ENCODE measurements around the gene OARD1.
"Not testable (repeated sequence)": the region's sequence is repeated elsewhere in the genome, so short reads cannot be mapped to it uniquely, and the experiment has no call there.

Gene OARD1, protein sequence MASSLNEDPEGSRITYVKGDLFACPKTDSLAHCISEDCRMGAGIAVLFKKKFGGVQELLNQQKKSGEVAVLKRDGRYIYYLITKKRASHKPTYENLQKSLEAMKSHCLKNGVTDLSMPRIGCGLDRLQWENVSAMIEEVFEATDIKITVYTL

GRCh38 chr6:41071923-41072835 is at the start of gene OARD1:
Gene OARD1, minus strand, starts transcription at chr6:41072356. Its CDS starts 722 bp downstream, at chr6:41071634.
- Histone ChIP-seq H3K9me3 (ENCODE audit: control insufficient read depth in 1 of 2, low read length in 2 of 2) (no peaks in the 10 kb centered on the region), H3K9ac (ENCODE audit: low read depth in 1 of 2, low read length in 2 of 2) (peak within 1 kb of the TSS; percentile 97 to 98), H3K4me3 (ENCODE audit: low read depth in 1 of 2, low read length in 2 of 2) (peak within 1 kb of the TSS; percentile 89 to 91), H3K27ac (ENCODE audit: low read depth, low read length) (peak within 1 kb of the TSS; percentile 100), H3K4me1 (ENCODE audit: control insufficient read depth in 1 of 2, insufficient read depth in 2 of 2, low read length in 2 of 2) (peaks cover 29 to 42% of the 10 kb centered on the region in 2 donors), H3K36me3 (ENCODE audit: control insufficient read depth in 1 of 2, insufficient read depth in 2 of 2, low read length in 2 of 2) (peaks cover 4 to 20% of the 10 kb centered on the region in 2 donors), H3K27me3 (ENCODE audit: control insufficient read depth in 1 of 2, insufficient read depth in 2 of 2, low read length in 2 of 2) (no peaks in the 10 kb centered on the region)

- Histone ChIP-seq H3K9ac (ENCODE audit: low read depth in 1 of 2, low read length in 2 of 2) (no peak overlapping the region), H3K4me1 (ENCODE audit: control insufficient read depth in 1 of 2, insufficient read depth in 2 of 2, low read length in 2 of 2) (no peaks in the 10 kb centered on the region), H3K36me3 (ENCODE audit: control insufficient read depth in 1 of 2, insufficient read depth in 2 of 2, low read length in 2 of 2) (no peaks in the 10 kb centered on the region), H3K9me3 (ENCODE audit: control insufficient read depth in 1 of 2, low read length in 2 of 2) (no peaks in the 10 kb centered on the region), H3K27ac (ENCODE audit: low read depth, low read length) (no peak overlapping the region), H3K4me3 (ENCODE audit: low read depth in 1 of 2, low read length in 2 of 2) (no peak overlapping the region), H3K27me3 (ENCODE audit: control insufficient read depth in 1 of 2, insufficient read depth in 2 of 2, low read length in 2 of 2) (no peaks in the 10 kb centered on the region)
These were observed 47.9 kb upstream of the OARD1 start for GRCh38 chr6:41120058-41120457.

GRCh38 chr6:41119508-41119907 is 47.4 kb upstream of the OARD1 start:
- Histone ChIP-seq H3K36me3 (ENCODE audit: control insufficient read depth in 1 of 2, insufficient read depth in 2 of 2, low read length in 2 of 2) (no peaks in the 10 kb centered on the region), H3K27ac (ENCODE audit: low read depth, low read length) (no peak overlapping the region), H3K4me1 (ENCODE audit: control insufficient read depth in 1 of 2, insufficient read depth in 2 of 2, low read length in 2 of 2) (no peaks in the 10 kb centered on the region), H3K9ac (ENCODE audit: low read depth in 1 of 2, low read length in 2 of 2) (no peak overlapping the region), H3K27me3 (ENCODE audit: control insufficient read depth in 1 of 2, insufficient read depth in 2 of 2, low read length in 2 of 2) (no peaks in the 10 kb centered on the region), H3K9me3 (ENCODE audit: control insufficient read depth in 1 of 2, low read length in 2 of 2) (no peaks in the 10 kb centered on the region), H3K4me3 (ENCODE audit: low read depth in 1 of 2, low read length in 2 of 2) (no peak overlapping the region)

- H3K4me3 ChIP-seq (ENCODE audit: low read depth in 1 of 2, low read length in 2 of 2); H3K36me3 ChIP-seq (ENCODE audit: control insufficient read depth in 1 of 2, insufficient read depth in 2 of 2, low read length in 2 of 2); H3K27ac ChIP-seq (ENCODE audit: low read depth, low read length); H3K9me3 ChIP-seq (ENCODE audit: control insufficient read depth in 1 of 2, low read length in 2 of 2); H3K9ac ChIP-seq (ENCODE audit: low read depth in 1 of 2, low read length in 2 of 2); H3K4me1 ChIP-seq (ENCODE audit: control insufficient read depth in 1 of 2, insufficient read depth in 2 of 2, low read length in 2 of 2); H3K27me3 ChIP-seq (ENCODE audit: control insufficient read depth in 1 of 2, insufficient read depth in 2 of 2, low read length in 2 of 2): not testable (repeated sequence)
These were observed 42.9 kb upstream of the OARD1 start for GRCh38 chr6:41115027-41115426.

DNA sequence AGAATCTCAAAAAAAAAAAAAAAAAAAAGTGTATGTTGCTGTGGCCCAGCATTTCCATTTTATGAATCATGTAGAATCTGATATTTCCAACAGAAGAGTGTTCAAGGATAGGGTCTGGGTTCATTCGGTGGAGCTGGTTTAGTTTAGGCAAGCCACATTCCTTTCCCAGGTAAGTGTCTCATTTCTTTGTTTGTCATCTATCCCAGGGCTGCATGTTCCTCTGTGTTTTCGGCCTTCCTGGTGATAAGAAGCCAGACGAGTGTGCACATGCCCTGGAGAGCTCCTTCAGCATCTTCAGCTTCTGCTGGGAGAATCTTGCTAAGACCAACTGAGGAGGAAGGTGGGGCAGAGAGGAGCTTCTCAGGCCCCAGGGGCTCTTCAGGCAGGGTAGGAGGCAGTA is 38.9 kb upstream of the OARD1 start:
- no peaks in the 10 kb centered on the region for H3K4me1 ChIP-seq (ENCODE audit: control insufficient read depth in 1 of 2, insufficient read depth in 2 of 2, low read length in 2 of 2)
- no peaks in the 10 kb centered on the region for H3K9me3 ChIP-seq (ENCODE audit: control insufficient read depth in 1 of 2, low read length in 2 of 2)
- H3K36me3 ChIP-seq (ENCODE audit: control insufficient read depth in 1 of 2, insufficient read depth in 2 of 2, low read length in 2 of 2) = peaks cover 0 to 3% of the 10 kb centered on the region in 2 donors
- H3K27me3 ChIP-seq (ENCODE audit: control insufficient read depth in 1 of 2, insufficient read depth in 2 of 2, low read length in 2 of 2) = no peaks in the 10 kb centered on the region
- no peak overlapping the region for H3K9ac ChIP-seq (ENCODE audit: low read depth in 1 of 2, low read length in 2 of 2)
- H3K27ac ChIP-seq (ENCODE audit: low read depth, low read length) = no peak overlapping the region
- no peak overlapping the region for H3K4me3 ChIP-seq (ENCODE audit: low read depth in 1 of 2, low read length in 2 of 2)

DNA sequence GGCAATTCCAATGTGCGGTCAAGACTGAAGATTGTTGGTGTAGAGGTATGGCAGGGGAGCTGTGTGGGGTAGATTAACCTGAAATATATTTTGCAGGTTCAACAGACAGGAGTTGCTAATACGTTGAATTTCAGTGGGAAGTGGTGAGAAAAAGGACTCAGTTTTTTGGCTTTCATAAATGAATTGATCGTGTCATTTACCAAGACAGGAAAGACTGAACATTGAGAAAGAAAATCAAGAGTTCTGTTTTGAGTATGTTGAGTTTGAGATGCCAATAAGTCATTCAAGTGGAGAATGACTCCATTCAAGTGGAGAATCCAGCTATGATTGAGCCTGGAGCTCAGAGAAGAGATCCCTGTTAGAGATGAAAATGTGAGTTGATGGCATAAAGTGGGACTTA is 31.7 kb upstream of the OARD1 start:
- H3K9ac ChIP-seq (ENCODE audit: low read depth in 1 of 2, low read length in 2 of 2) = no peak overlapping the region
- no peak overlapping the region for H3K4me3 ChIP-seq (ENCODE audit: low read depth in 1 of 2, low read length in 2 of 2)
- no peaks in the 10 kb centered on the region for H3K4me1 ChIP-seq (ENCODE audit: control insufficient read depth in 1 of 2, insufficient read depth in 2 of 2, low read length in 2 of 2)
- H3K27me3 ChIP-seq (ENCODE audit: control insufficient read depth in 1 of 2, insufficient read depth in 2 of 2, low read length in 2 of 2) = no peaks in the 10 kb centered on the region
- H3K9me3 ChIP-seq (ENCODE audit: control insufficient read depth in 1 of 2, low read length in 2 of 2) = no peaks in the 10 kb centered on the region
- peaks cover 15 to 16% of the 10 kb centered on the region in 2 donors for H3K36me3 ChIP-seq (ENCODE audit: control insufficient read depth in 1 of 2, insufficient read depth in 2 of 2, low read length in 2 of 2)
- no peak overlapping the region for H3K27ac ChIP-seq (ENCODE audit: low read depth, low read length)

- Histone ChIP-seq H3K27me3 (ENCODE audit: control insufficient read depth in 1 of 2, insufficient read depth in 2 of 2, low read length in 2 of 2) (no peaks in the 10 kb centered on the region), H3K27ac (ENCODE audit: low read depth, low read length) (no peak overlapping the region), H3K4me3 (ENCODE audit: low read depth in 1 of 2, low read length in 2 of 2) (no peak overlapping the region), H3K4me1 (ENCODE audit: control insufficient read depth in 1 of 2, insufficient read depth in 2 of 2, low read length in 2 of 2) (no peaks in the 10 kb centered on the region), H3K9ac (ENCODE audit: low read depth in 1 of 2, low read length in 2 of 2) (no peak overlapping the region), H3K9me3 (ENCODE audit: control insufficient read depth in 1 of 2, low read length in 2 of 2) (no peaks in the 10 kb centered on the region), H3K36me3 (ENCODE audit: control insufficient read depth in 1 of 2, insufficient read depth in 2 of 2, low read length in 2 of 2) (peaks cover 44 to 46% of the 10 kb centered on the region in 2 donors)
These were observed 28.7 kb upstream of the OARD1 start for GRCh38 chr6:41100871-41101287.

- no peak overlapping the region for H3K4me3 ChIP-seq (ENCODE audit: low read depth in 1 of 2, low read length in 2 of 2)
- no peaks in the 10 kb centered on the region for H3K27me3 ChIP-seq (ENCODE audit: control insufficient read depth in 1 of 2, insufficient read depth in 2 of 2, low read length in 2 of 2)
- no peaks in the 10 kb centered on the region for H3K4me1 ChIP-seq (ENCODE audit: control insufficient read depth in 1 of 2, insufficient read depth in 2 of 2, low read length in 2 of 2)
- H3K36me3 ChIP-seq (ENCODE audit: control insufficient read depth in 1 of 2, insufficient read depth in 2 of 2, low read length in 2 of 2) = peaks cover 64 to 71% of the 10 kb centered on the region in 2 donors
- no peak overlapping the region for H3K27ac ChIP-seq (ENCODE audit: low read depth, low read length)
- no peak overlapping the region for H3K9ac ChIP-seq (ENCODE audit: low read depth in 1 of 2, low read length in 2 of 2)
- no peaks in the 10 kb centered on the region for H3K9me3 ChIP-seq (ENCODE audit: control insufficient read depth in 1 of 2, low read length in 2 of 2)
These were observed 26.2 kb upstream of the OARD1 start for GRCh38 chr6:41098366-41098765.

- peaks cover 72 to 79% of the 10 kb centered on the region in 2 donors for H3K36me3 ChIP-seq (ENCODE audit: control insufficient read depth in 1 of 2, insufficient read depth in 2 of 2, low read length in 2 of 2)
- no peaks in the 10 kb centered on the region for H3K4me1 ChIP-seq (ENCODE audit: control insufficient read depth in 1 of 2, insufficient read depth in 2 of 2, low read length in 2 of 2)
- H3K9ac ChIP-seq (ENCODE audit: low read depth in 1 of 2, low read length in 2 of 2) = no peak overlapping the region
- H3K4me3 ChIP-seq (ENCODE audit: low read depth in 1 of 2, low read length in 2 of 2) = no peak overlapping the region
- H3K27me3 ChIP-seq (ENCODE audit: control insufficient read depth in 1 of 2, insufficient read depth in 2 of 2, low read length in 2 of 2) = no peaks in the 10 kb centered on the region
- H3K27ac ChIP-seq (ENCODE audit: low read depth, low read length) = no peak overlapping the region
- H3K9me3 ChIP-seq (ENCODE audit: control insufficient read depth in 1 of 2, low read length in 2 of 2) = no peaks in the 10 kb centered on the region
These were observed 25.4 kb upstream of the OARD1 start for GRCh38 chr6:41097467-41098090.

DNA sequence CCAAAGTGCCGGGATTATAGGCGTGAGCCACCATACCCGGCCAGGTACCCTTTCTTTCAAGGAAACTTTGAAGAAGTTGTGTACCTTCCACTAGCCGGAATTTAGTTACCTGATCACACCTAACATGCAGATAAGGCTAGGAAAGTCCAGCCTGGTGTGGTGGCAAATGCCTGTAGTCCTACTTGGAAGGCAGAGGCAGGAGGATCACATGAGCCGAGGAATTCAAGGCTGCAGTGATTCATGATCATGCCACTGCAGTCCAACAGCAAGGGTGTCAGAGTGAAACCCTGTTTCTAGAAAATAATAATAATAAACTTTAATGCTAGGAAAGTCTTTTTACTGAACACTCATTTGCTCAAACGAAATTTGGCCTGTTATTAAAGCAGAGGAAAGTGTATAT is 21.6 kb upstream of the OARD1 start:
- Histone ChIP-seq H3K9ac (ENCODE audit: low read depth in 1 of 2, low read length in 2 of 2) (no peak overlapping the region), H3K27ac (ENCODE audit: low read depth, low read length) (no peak overlapping the region), H3K36me3 (ENCODE audit: control insufficient read depth in 1 of 2, insufficient read depth in 2 of 2, low read length in 2 of 2) (peaks cover 82 to 96% of the 10 kb centered on the region in 2 donors)

More for the DNA sequence above, 21.6 kb upstream of the OARD1 start:
- Histone ChIP-seq H3K9me3 (ENCODE audit: control insufficient read depth in 1 of 2, low read length in 2 of 2) (no peaks in the 10 kb centered on the region), H3K4me3 (ENCODE audit: low read depth in 1 of 2, low read length in 2 of 2) (no peak overlapping the region), H3K27me3 (ENCODE audit: control insufficient read depth in 1 of 2, insufficient read depth in 2 of 2, low read length in 2 of 2) (no peaks in the 10 kb centered on the region), H3K4me1 (ENCODE audit: control insufficient read depth in 1 of 2, insufficient read depth in 2 of 2, low read length in 2 of 2) (no peaks in the 10 kb centered on the region)
